HG03159 (cell line): ENCODE results near the gene ZNF20.
A peak's percentile ranks its signal among the peaks of the same experiment; 100 is the strongest.

Source experiments
- ATAC-seq: cut with Tn5 transposase; IDR thresholded peaks from one replicate; pipeline ENCODE4 v1.9.1; 2021; ENCODE audit warnings: mild to moderate bottlenecking, moderate library complexity; ENCODE audit not compliant: unreplicated experiment

The ZNF20 gene

GRCh38 chr19:12139885-12140544, at the start of gene ZNF20:
Gene ZNF20, minus strand, starts transcription at chr19:12140350. Its CDS starts 168 bp downstream, at chr19:12140182.
- peak; percentile 85 for ATAC-seq

- no peak for ATAC-seq
These were observed 47.5 kb upstream of the ZNF20 start for GRCh38 chr19:12187625-12188024.

GRCh38 chr19:12180377-12180776, 40.2 kb upstream of the ZNF20 start:
- no peak for ATAC-seq

GRCh38 chr19:12166626-12167025, 26.5 kb upstream of the ZNF20 start:
- ATAC-seq: no peak

- no peak for ATAC-seq
These were observed 23.7 kb upstream of the ZNF20 start for GRCh38 chr19:12163826-12164225.

GRCh38 chr19:12162882-12163806, 23.0 kb upstream of the ZNF20 start, which contains the start of gene ZNF136:
Gene ZNF136, plus strand, starts transcription at chr19:12163096. Its CDS starts 108 bp downstream, at chr19:12163204.
- peak; percentile 93 for ATAC-seq

GRCh38 chr19:12162513-12162881, 22.3 kb upstream of the ZNF20 start:
- ATAC-seq: peak; percentile 29

- no peak for ATAC-seq
These were observed 19.7 kb upstream of the ZNF20 start for GRCh38 chr19:12159773-12160414.

GRCh38 chr19:12156223-12157058, 16.3 kb upstream of the ZNF20 start, which contains the start of gene ZNF625:
Gene ZNF625, minus strand, starts transcription at chr19:12156734. Its CDS starts 176 bp downstream, at chr19:12156558.
- no peak for ATAC-seq

GRCh38 chr19:12155324-12155860, 15.2 kb upstream of the ZNF20 start:
- ATAC-seq: no peak

- no peak for ATAC-seq
These were observed 5.2 kb upstream of the ZNF20 start for GRCh38 chr19:12145348-12145747.

GRCh38 chr19:12141405-12141736, 1.2 kb upstream of the ZNF20 start:
- no peak for ATAC-seq

GRCh38 chr19:12140545-12141404, 625 bp upstream of the ZNF20 start:
- ATAC-seq: peak; percentile 41

- no peak for ATAC-seq
These were observed 881 bp downstream of the ZNF20 start for GRCh38 chr19:12139269-12139668.

- ATAC-seq: no peak
These were observed 2.8 kb downstream of the ZNF20 start for GRCh38 chr19:12137221-12137940.

- ATAC-seq: no peak
These were observed 7.1 kb downstream of the ZNF20 start for GRCh38 chr19:12133069-12133468.

GRCh38 chr19:12126707-12127106, 13.4 kb downstream of the ZNF20 start:
- no peak for ATAC-seq

- ATAC-seq: no peak
These were observed 22.8 kb downstream of the ZNF20 start for GRCh38 chr19:12117201-12117970.
